B cell (primary cell): ENCODE results near the gene KLHDC7A. TPM values are rescaled to one million over a fixed set of nuclear protein-coding genes. Genes with fewer than 3 reads are reported as not detected.

Experiments
- ATAC-seq: fragments of 200-7000 bp; cut with Tn5 transposase; one replicate; pipeline ENCODE4 v1.10.0; 2021; ENCODE audit warnings: low read depth, mild to moderate bottlenecking, moderate number of reproducible peaks, moderate library complexity
- CTCF ChIA-PET: fragments of 350-600 bp; sonication (Branson Sonifier 250); formaldehyde crosslinking; loops from one replicate; lab custom pipeline; 2021; ENCODE audit warnings: antibody characterized with exemption, inconsistent platforms; lab: Charles Lee
- POLR2A ChIA-PET: fragments of 350-600 bp; sonication (Branson Sonifier 250); formaldehyde crosslinking; loops from one replicate; lab custom pipeline; 2021; ENCODE audit warnings: antibody characterized with exemption; lab: Charles Lee
- DNase-seq: peaks from one replicate; pipeline ENCODE4 v3.0.0; 2013
- H2AFZ ChIP-seq: 2 replicates; pipeline ENCODE4 v1.6.1; 2012; ENCODE audit warnings: mild to moderate bottlenecking, low read depth, low read length; ENCODE audit not compliant: insufficient read depth, poor library complexity, severe bottlenecking
- H3K27ac ChIP-seq, 2 donors: 1 replicate in 1 of 2; 2 replicates in 1 of 2; pipeline ENCODE4 v1.5.1; 2012 to 2013; ENCODE audit warnings: low read length in 2 of 2, mild to moderate bottlenecking in 2 of 2, moderate library complexity in 1 of 2
- H3K27me3 ChIP-seq, 4 experiments: fragments of 200-600 bp in 1 of 4; sonication (generic) in 1 of 4; replicated peaks in 1 of 4; 1 replicate in 2 of 4; 2 replicates in 2 of 4; pipeline versions ENCODE4 v1.6.1 to v1.7.0; 2013 to 2016; ENCODE audit warnings: low read length in 3 of 4, mild to moderate bottlenecking in 2 of 4, mixed read lengths in 1 of 4, moderate library complexity in 1 of 4; ENCODE audit not compliant: insufficient read depth in 4 of 4, control insufficient read depth in 3 of 4; ENCODE audit errors: control extremely low read depth in 1 of 4
- H3K36me3 ChIP-seq, 2 experiments: replicated peaks in 1 of 2; 1 replicate in 1 of 2; 2 replicates in 1 of 2; pipeline versions ENCODE4 v1.6.1 to v1.7.1; 2013; ENCODE audit warnings: low read length in 1 of 2; ENCODE audit not compliant: insufficient read depth in 2 of 2, control insufficient read depth in 1 of 2; ENCODE audit errors: control extremely low read depth in 1 of 2, extremely low read depth in 1 of 2
- H3K4me1 ChIP-seq, 2 donors: fragments of 200-600 bp in 1 of 2; sonication (generic) in 1 of 2; 1 replicate in 1 of 2; 2 replicates in 1 of 2; pipeline versions ENCODE4 v1.5.1 to v1.6.1; 2013 to 2017; ENCODE audit warnings: low read length in 2 of 2; ENCODE audit not compliant: control insufficient read depth in 2 of 2, insufficient read depth in 2 of 2
- H3K4me2 ChIP-seq: replicated peaks from 2 replicates; pipeline ENCODE3; 2012; ENCODE audit warnings: mild to moderate bottlenecking, low read depth, low read length; ENCODE audit not compliant: poor library complexity, severe bottlenecking
- H3K4me3 ChIP-seq, 5 experiments: fragments of 200-600 bp in 1 of 5; sonication (generic) in 1 of 5; 1 replicate in 3 of 5; 2 replicates in 2 of 5; pipeline versions ENCODE4 v1.5.1 to v1.7.0; 2011 to 2016; ENCODE audit warnings: low read length in 4 of 5, mild to moderate bottlenecking in 4 of 5, low read depth in 2 of 5, control low read depth in 1 of 5, moderate library complexity in 1 of 5; ENCODE audit not compliant: insufficient read depth in 1 of 5; ENCODE audit errors: control extremely low read depth in 1 of 5, extremely low read depth in 1 of 5
- H3K79me2 ChIP-seq: fragments of 200-600 bp; sonication (generic); one replicate; pipeline ENCODE4 v1.6.0; 2016; ENCODE audit warnings: low read length; ENCODE audit not compliant: control insufficient read depth, insufficient read depth
- H3K9ac ChIP-seq: fragments of 200-600 bp; sonication (generic); 2 replicates; pipeline ENCODE4 v1.6.1; 2017; ENCODE audit warnings: mild to moderate bottlenecking, low read length, moderate library complexity
- H3K9me3 ChIP-seq, 3 donors: one replicate each; pipeline versions ENCODE4 v1.6.1 to v1.7.1; 2013; ENCODE audit warnings: low read length in 2 of 3; ENCODE audit not compliant: control insufficient read depth in 2 of 3, insufficient read depth in 1 of 3; ENCODE audit errors: control extremely low read depth in 1 of 3
- H4K20me1 ChIP-seq: 2 replicates; pipeline ENCODE4 v1.6.0; 2012; ENCODE audit warnings: mild to moderate bottlenecking, low read length; ENCODE audit not compliant: insufficient read depth, control insufficient read depth, poor library complexity, severe bottlenecking
- H3K27ac Mint-ChIP-seq: one replicate; pipeline ENCODE4 v1.8.0; 2021; ENCODE audit warnings: mixed read lengths
- H3K27me3 Mint-ChIP-seq: one replicate; pipeline ENCODE4 v1.8.0; 2021; ENCODE audit warnings: mixed read lengths
- H3K4me1 Mint-ChIP-seq: one replicate; pipeline ENCODE4 v1.8.0; 2021; ENCODE audit warnings: mixed read lengths
- H3K4me3 Mint-ChIP-seq: one replicate; pipeline ENCODE4 v1.8.0; 2021; ENCODE audit warnings: mixed read lengths
- H3K9me3 Mint-ChIP-seq: one replicate; pipeline ENCODE4 v1.8.0; 2022; ENCODE audit warnings: mixed read lengths; ENCODE audit not compliant: insufficient read depth
- EZH2 ChIP-seq: IDR thresholded peaks from 2 replicates; pipeline ENCODE4 v1.6.1; 2012; ENCODE audit warnings: borderline replicate concordance, low read depth, mild to moderate bottlenecking, moderate library complexity, low read length; ENCODE audit not compliant: insufficient read depth, poor library complexity, severe bottlenecking
- WGBS: methylation state at CpG from one replicate; pipeline ENCODE4 v1.1.5; 2013; ENCODE audit warnings: missing lambda C conversion rate; ENCODE audit not compliant: insufficient coverage; 5-methylcytosine and 5-hydroxymethylcytosine counted together
- intact Hi-C: fragments of 100-400 bp; cut with micrococcal nuclease; formaldehyde crosslinking; loops from one replicate; pipeline ENCODE4 v1.10.0; 2022
- polyA plus RNA-seq: library from polyadenylated mRNA; depleted of rRNA; stranded (reverse); fragments of >200 nt; gene quantifications from 2 replicates; pipeline ENCODE4 v1.2.3, GENCODE V29; 2012
- total RNA-seq, 2 donors: library from RNA; stranded (reverse); fragments of 120-200 nt in 1 of 2; gene quantifications; 1 replicate in 1 of 2; 2 replicates in 1 of 2; pipeline versions ENCODE4 v1.2.3 to v1.2.4, GENCODE V29; 2013 to 2022
- TF ChIP-seq, protein P1 (sequence below): fragments of 200-600 bp; IDR thresholded peaks from one replicate; pipeline ENCODE4 v1.8.0; 2022; ENCODE audit warnings: antibody characterized with exemption, mild to moderate bottlenecking

The KLHDC7A gene
- total and polyA plus RNA-seq, 2 donors (not counting 1 experiment from before 2014, with no cell fraction given): not detected

DNA sequence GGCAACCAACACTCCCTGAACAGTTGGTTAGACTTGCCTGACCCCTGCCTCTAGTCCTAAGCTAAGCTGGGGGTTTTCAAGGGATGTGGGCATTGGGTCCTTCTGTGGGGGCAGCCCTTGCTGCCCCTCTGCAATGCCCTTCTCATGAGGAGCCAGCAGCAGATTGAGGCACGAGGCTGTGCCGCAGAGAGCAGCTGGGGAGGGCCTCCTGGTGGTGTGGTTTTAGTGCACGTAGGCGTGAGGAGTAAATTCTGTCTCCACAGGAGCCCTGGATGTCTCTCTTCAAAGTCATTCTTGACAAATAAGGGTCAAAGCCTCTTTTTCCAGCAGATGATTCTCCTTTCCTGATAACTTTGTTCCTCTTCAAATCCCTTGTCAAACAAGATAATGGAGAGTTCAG lies 31.8 kb upstream of the KLHDC7A start:
- H3K4me3 ChIP-seq: no peak overlapping the region
- no peak for ATAC-seq
- POLR2A ChIA-PET: no interaction called here

DNA sequence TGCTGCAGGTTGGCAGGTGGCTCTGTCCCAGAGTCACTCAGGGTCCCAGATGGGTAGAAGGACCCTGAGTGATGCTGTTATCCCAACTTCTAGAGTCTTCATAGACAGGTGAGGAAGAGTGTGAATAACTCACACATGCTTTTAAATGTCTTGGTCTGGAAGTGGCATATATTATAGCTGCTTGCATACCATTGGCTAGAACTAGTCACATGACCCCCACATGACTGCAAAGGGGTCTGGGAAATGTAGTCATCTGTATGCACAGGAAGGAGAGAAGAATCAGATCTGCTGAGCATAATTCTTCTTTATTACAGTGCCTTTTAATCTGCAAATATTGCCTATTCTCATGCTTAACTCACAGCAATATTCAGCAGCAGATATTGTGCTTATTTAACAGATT lies 28.2 kb upstream of the KLHDC7A start:
- Histone ChIP-seq H3K36me3 (no peaks in the 10 kb centered on the region), H3K4me1 (no peaks in the 10 kb centered on the region), H3K9ac (no peak overlapping the region), H3K27ac (no peak overlapping the region), H3K9me3 (peaks cover 0 to 2% (median 0%) of the 10 kb centered on the region in 3 donors), H2AFZ (no peak overlapping the region), H3K27me3 (peaks cover 0 to 6% (median 1%) of the 10 kb centered on the region in 4 experiments), H3K4me2 (no peak overlapping the region), H3K79me2 (no peaks in the 10 kb centered on the region), H3K4me3 (no peak overlapping the region), H4K20me1 (no peaks in the 10 kb centered on the region)
- Mint-ChIP-seq H3K27me3 (peaks cover 15% of the 10 kb centered on the region), H3K9me3 (peaks cover 2% of the 10 kb centered on the region), H3K4me1 (no peaks in the 10 kb centered on the region), H3K4me3 (no peak overlapping the region), H3K27ac (no peak overlapping the region)
- peak; percentile 20 for DNase-seq
- ChIA-PET POLR2A (no interaction called here), CTCF (no interaction called here)
- TF ChIP-seq EZH2: no peak
- TF ChIP-seq, protein P1, sequence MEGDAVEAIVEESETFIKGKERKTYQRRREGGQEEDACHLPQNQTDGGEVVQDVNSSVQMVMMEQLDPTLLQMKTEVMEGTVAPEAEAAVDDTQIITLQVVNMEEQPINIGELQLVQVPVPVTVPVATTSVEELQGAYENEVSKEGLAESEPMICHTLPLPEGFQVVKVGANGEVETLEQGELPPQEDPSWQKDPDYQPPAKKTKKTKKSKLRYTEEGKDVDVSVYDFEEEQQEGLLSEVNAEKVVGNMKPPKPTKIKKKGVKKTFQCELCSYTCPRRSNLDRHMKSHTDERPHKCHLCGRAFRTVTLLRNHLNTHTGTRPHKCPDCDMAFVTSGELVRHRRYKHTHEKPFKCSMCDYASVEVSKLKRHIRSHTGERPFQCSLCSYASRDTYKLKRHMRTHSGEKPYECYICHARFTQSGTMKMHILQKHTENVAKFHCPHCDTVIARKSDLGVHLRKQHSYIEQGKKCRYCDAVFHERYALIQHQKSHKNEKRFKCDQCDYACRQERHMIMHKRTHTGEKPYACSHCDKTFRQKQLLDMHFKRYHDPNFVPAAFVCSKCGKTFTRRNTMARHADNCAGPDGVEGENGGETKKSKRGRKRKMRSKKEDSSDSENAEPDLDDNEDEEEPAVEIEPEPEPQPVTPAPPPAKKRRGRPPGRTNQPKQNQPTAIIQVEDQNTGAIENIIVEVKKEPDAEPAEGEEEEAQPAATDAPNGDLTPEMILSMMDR: no peak
- no peak for ATAC-seq
- intact Hi-C loops: no loop called here

More for the DNA sequence above, 31.8 kb upstream of the KLHDC7A start:
- Histone ChIP-seq H2AFZ (no peak overlapping the region), H3K9ac (no peak overlapping the region), H3K27me3 (peaks cover 0 to 6% (median 1%) of the 10 kb centered on the region in 4 experiments), H3K4me1 (no peaks in the 10 kb centered on the region), H3K27ac (no peak overlapping the region), H3K4me2 (no peak overlapping the region), H4K20me1 (no peaks in the 10 kb centered on the region), H3K9me3 (peaks cover 0 to 12% (median 0%) of the 10 kb centered on the region in 3 donors), H3K79me2 (no peaks in the 10 kb centered on the region), H3K36me3 (no peaks in the 10 kb centered on the region)
- H3K4me3 Mint-ChIP-seq: no peak overlapping the region
- peaks cover 2% of the 10 kb centered on the region for H3K9me3 Mint-ChIP-seq
- no peak for DNase-seq
- intact Hi-C loops: no loop called here
- peaks cover 13% of the 10 kb centered on the region for H3K27me3 Mint-ChIP-seq
- WGBS: 23% methylated on average over 2 of the region's 4 CpGs
- TF ChIP-seq, protein P1: no peak
- TF ChIP-seq EZH2: no peak
- CTCF ChIA-PET: no interaction called here
- H3K4me1 Mint-ChIP-seq: no peaks in the 10 kb centered on the region
- H3K27ac Mint-ChIP-seq: no peak overlapping the region
